CD4-positive, alpha-beta memory T cell (primary cell): Measurements from ENCODE around the gene PIGK. TPM values are rescaled to one million over a fixed set of nuclear protein-coding genes. Genes with fewer than 3 reads are reported as not detected.

ENCODE experiments used
- CTCF ChIA-PET: fragments of 350-600 bp; sonication (Branson Sonifier 250); formaldehyde crosslinking; loops from one replicate; lab custom pipeline; 2021; ENCODE audit warnings: inconsistent platforms; ENCODE audit not compliant: partially characterized antibody; lab: Charles Lee
- POLR2A ChIA-PET: fragments of 350-600 bp; sonication (Branson Sonifier 250); formaldehyde crosslinking; loops from one replicate; lab custom pipeline; 2021; ENCODE audit not compliant: partially characterized antibody; lab: Charles Lee
- DNase-seq, 5 donors: peaks; one replicate each; pipeline versions ENCODE4 v3.0.0 to v3.0.0-alpha.2; 2020 to 2022; ENCODE audit warnings: mixed read lengths in 1 of 5
- H3K27ac ChIP-seq: one replicate; pipeline ENCODE4 v1.7.0; 2013; ENCODE audit warnings: low read depth, low read length
- H3K27me3 ChIP-seq: 2 replicates; pipeline ENCODE4 v1.7.0; 2013; ENCODE audit warnings: mild to moderate bottlenecking, low read length, moderate library complexity; ENCODE audit not compliant: insufficient read depth
- H3K36me3 ChIP-seq: 2 replicates; pipeline ENCODE4 v1.7.0; 2013; ENCODE audit warnings: mild to moderate bottlenecking, low read length, moderate library complexity; ENCODE audit not compliant: insufficient read depth
- H3K4me1 ChIP-seq: 2 replicates; pipeline ENCODE4 v1.7.0; 2013; ENCODE audit warnings: mild to moderate bottlenecking, low read length, moderate library complexity; ENCODE audit not compliant: insufficient read depth
- H3K4me3 ChIP-seq, 2 donors: one replicate each; pipeline ENCODE4 v1.7.0; 2013; ENCODE audit warnings: low read length in 2 of 2, mild to moderate bottlenecking in 1 of 2
- H3K9me3 ChIP-seq, 2 donors: one replicate each; pipeline ENCODE4 v1.7.0; 2013; ENCODE audit warnings: low read length in 2 of 2, control low read depth in 1 of 2; ENCODE audit not compliant: control insufficient read depth in 1 of 2
- H3K27ac Mint-ChIP-seq, 7 donors: one replicate each; pipeline ENCODE4 v1.8.0; 2020 to 2021; ENCODE audit warnings: mixed read lengths in 7 of 7, mild to moderate bottlenecking in 6 of 7, inconsistent platforms in 3 of 7, moderate library complexity in 3 of 7
- H3K27me3 Mint-ChIP-seq, 2 donors: one replicate each; pipeline ENCODE4 v1.8.0; 2020 to 2021; ENCODE audit warnings: mixed read lengths in 2 of 2
- H3K36me3 Mint-ChIP-seq, 2 donors: one replicate each; pipeline ENCODE4 v1.8.0; 2020 to 2021; ENCODE audit warnings: mixed read lengths in 2 of 2, inconsistent platforms in 1 of 2, mild to moderate bottlenecking in 1 of 2
- H3K4me1 Mint-ChIP-seq, 4 donors: one replicate each; pipeline ENCODE4 v1.8.0; 2020 to 2021; ENCODE audit warnings: mixed read lengths in 4 of 4, mild to moderate bottlenecking in 1 of 4
- H3K4me3 Mint-ChIP-seq, 8 donors: one replicate each; pipeline ENCODE4 v1.8.0; 2020 to 2021; ENCODE audit warnings: mixed read lengths in 8 of 8, mild to moderate bottlenecking in 7 of 8, moderate library complexity in 6 of 8, inconsistent platforms in 3 of 8
- H3K9me3 Mint-ChIP-seq, 8 donors: one replicate each; pipeline ENCODE4 v1.8.0; 2020 to 2021; ENCODE audit warnings: mixed read lengths in 8 of 8, mild to moderate bottlenecking in 5 of 8, inconsistent platforms in 3 of 8, moderate library complexity in 1 of 8
- intact Hi-C: fragments of 100-400 bp; cut with micrococcal nuclease; formaldehyde crosslinking; loops from one replicate; pipeline ENCODE4 v1.15.1; 2023
- polyA plus RNA-seq, 2 donors: library from polyadenylated mRNA; unstranded; fragments of 300-500 nt; fragmentation: Illumina TruSeq; gene quantifications; one replicate each; pipeline ENCODE4 v1.2.3, GENCODE V29; 2021
- total RNA-seq, 2 experiments: library from RNA; stranded (reverse); gene quantifications; one replicate each; pipeline ENCODE4 v1.2.3, GENCODE V29; 2021

The PIGK gene
- total RNA-seq (10 to 100 TPM; 26.4 to 28.2 TPM), polyA plus RNA-seq (10 to 100 TPM; 35.6 to 72.0 TPM)

- ChIA-PET CTCF (interaction anchor here (0.8 to 1.2 kb wide), 2 partner anchors 72 to 92 kb away, joined by 3 read pairs; no protein-coding TSS in a partner anchor), POLR2A (interaction anchor here (1.0 to 1.9 kb wide), 3 partner anchors 90 to 464 kb away, joined by 3 to 8 read pairs (median 8); partner anchors contain the start of gene ZZZ3)
- H3K27me3 ChIP-seq = no peaks in the 10 kb centered on the region
- no peaks in the 10 kb centered on the region for H3K36me3 ChIP-seq
- intact Hi-C loops = loop anchor here (1.0 to 10.0 kb wide), 6 partner anchors 63 to 465 kb away; partner anchors contain the start of genes AK5 and ZZZ3
- no peaks in the 10 kb centered on the region for H3K9me3 ChIP-seq
- Mint-ChIP-seq H3K36me3 (peaks cover 25 to 26% of the 10 kb centered on the region in 2 donors), H3K9me3 (peaks cover 0 to 1% (median 0%) of the 10 kb centered on the region in 8 donors), H3K27ac (peak within 1 kb of the TSS; percentile 93 to 97 (median 96)), H3K27me3 (no peaks in the 10 kb centered on the region), H3K4me3 (peak within 1 kb of the TSS; percentile 93 to 99 (median 96)), H3K4me1 (peaks cover 28 to 64% (median 50%) of the 10 kb centered on the region in 4 donors)
- H3K4me1 ChIP-seq = peaks cover 33% of the 10 kb centered on the region
- peak; percentile 84 to 87 (median 86) for DNase-seq
- peak within 1 kb of the TSS; percentile 74 for H3K27ac ChIP-seq
- peak within 1 kb of the TSS; percentile 90 to 99 for H3K4me3 ChIP-seq
Measured at GRCh38 chr1:77219166-77219887, at the start of gene PIGK. Gene PIGK (minus strand): TSS chr1:77219430. CDS start chr1:77219402, 28 bp downstream.

DNA sequence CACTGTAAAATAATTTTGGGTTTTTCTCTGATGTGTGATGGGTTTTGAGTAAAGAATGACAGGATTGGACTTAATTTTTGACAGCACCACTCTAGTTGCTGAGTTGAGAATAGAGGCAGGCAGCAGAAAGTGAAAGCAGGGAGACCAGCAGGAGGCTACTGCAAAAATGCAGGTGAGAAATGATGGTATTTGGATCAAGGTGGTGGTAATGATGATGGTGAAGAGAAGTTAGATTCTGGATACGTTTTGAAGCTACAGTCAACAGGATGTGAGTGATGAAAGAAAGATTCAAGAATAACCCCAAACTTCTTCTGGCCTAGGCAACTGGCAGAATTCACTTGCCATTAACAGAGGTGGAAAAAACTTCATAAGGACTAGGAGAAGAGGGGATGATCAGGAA lies 47.8 kb upstream of the PIGK start:
- POLR2A ChIA-PET = no interaction called here
- intact Hi-C loops = no loop called here

GRCh38 chr1:77265180-77265579 lies 46.0 kb upstream of the PIGK start:
- Histone ChIP-seq H3K27me3 (no peaks in the 10 kb centered on the region), H3K27ac (no peak overlapping the region), H3K9me3 (no peaks in the 10 kb centered on the region), H3K4me3 (no peak overlapping the region), H3K4me1 (no peaks in the 10 kb centered on the region), H3K36me3 (no peaks in the 10 kb centered on the region)
- no peaks in the 10 kb centered on the region for H3K27me3 Mint-ChIP-seq
- H3K9me3 Mint-ChIP-seq = peaks cover 0 to 5% (median 0%) of the 10 kb centered on the region in 8 donors
- intact Hi-C loops = no loop called here
- DNase-seq = no peak
- H3K4me3 Mint-ChIP-seq = no peak overlapping the region
- H3K27ac Mint-ChIP-seq = no peak overlapping the region
- no peaks in the 10 kb centered on the region for H3K36me3 Mint-ChIP-seq
- ChIA-PET POLR2A (interaction anchor here (1.3 kb wide), 1 partner anchor 9 kb away, joined by 4 read pairs; no protein-coding TSS in a partner anchor), CTCF (no interaction called here)
- H3K4me1 Mint-ChIP-seq = no peaks in the 10 kb centered on the region

More for the DNA sequence above, 47.8 kb upstream of the PIGK start:
- H3K27ac Mint-ChIP-seq = no peak overlapping the region
- no peaks in the 10 kb centered on the region for H3K27me3 Mint-ChIP-seq
- H3K4me3 ChIP-seq = no peak overlapping the region
- CTCF ChIA-PET = no interaction called here
- no peaks in the 10 kb centered on the region for H3K4me1 Mint-ChIP-seq
- peaks cover 0 to 5% (median 0%) of the 10 kb centered on the region in 8 donors for H3K9me3 Mint-ChIP-seq
- no peak overlapping the region for H3K27ac ChIP-seq
- no peak overlapping the region for H3K4me3 Mint-ChIP-seq
- H3K4me1 ChIP-seq = no peaks in the 10 kb centered on the region
- H3K9me3 ChIP-seq = no peaks in the 10 kb centered on the region
- DNase-seq = no peak
- no peaks in the 10 kb centered on the region for H3K36me3 Mint-ChIP-seq
- H3K36me3 ChIP-seq = no peaks in the 10 kb centered on the region
- no peaks in the 10 kb centered on the region for H3K27me3 ChIP-seq

GRCh38 chr1:77263708-77264107 lies 44.5 kb upstream of the PIGK start:
- Histone ChIP-seq H3K36me3 (no peaks in the 10 kb centered on the region), H3K27me3 (no peaks in the 10 kb centered on the region), H3K27ac (no peak overlapping the region), H3K4me1 (no peaks in the 10 kb centered on the region), H3K4me3 (no peak overlapping the region), H3K9me3 (no peaks in the 10 kb centered on the region)
- peaks cover 0 to 5% (median 1%) of the 10 kb centered on the region in 8 donors for H3K9me3 Mint-ChIP-seq
- CTCF ChIA-PET = no interaction called here
- H3K36me3 Mint-ChIP-seq = no peaks in the 10 kb centered on the region
- no peaks in the 10 kb centered on the region for H3K27me3 Mint-ChIP-seq
- H3K4me1 Mint-ChIP-seq = no peaks in the 10 kb centered on the region
- POLR2A ChIA-PET = no interaction called here
- DNase-seq = no peak
- H3K4me3 Mint-ChIP-seq = no peak overlapping the region
- intact Hi-C loops = no loop called here
- H3K27ac Mint-ChIP-seq = no peak overlapping the region

GRCh38 chr1:77253211-77253610 lies 34.0 kb upstream of the PIGK start:
- Histone ChIP-seq H3K27ac (no peak overlapping the region), H3K27me3 (no peaks in the 10 kb centered on the region), H3K9me3 (peaks cover 0 to 15% of the 10 kb centered on the region in 2 donors), H3K4me3 (no peak overlapping the region), H3K36me3 (no peaks in the 10 kb centered on the region), H3K4me1 (no peaks in the 10 kb centered on the region)
- H3K4me3 Mint-ChIP-seq = no peak overlapping the region
- no peaks in the 10 kb centered on the region for H3K27me3 Mint-ChIP-seq
- POLR2A ChIA-PET = no interaction called here
- CTCF ChIA-PET = no interaction called here
- DNase-seq = no peak
- H3K27ac Mint-ChIP-seq = no peak overlapping the region
- H3K9me3 Mint-ChIP-seq = peaks cover 10 to 88% (median 58%) of the 10 kb centered on the region in 8 donors
- intact Hi-C loops = no loop called here
- peaks cover 0 to 3% (median 1%) of the 10 kb centered on the region in 4 donors for H3K4me1 Mint-ChIP-seq
- H3K36me3 Mint-ChIP-seq = peaks cover 14 to 34% of the 10 kb centered on the region in 2 donors

DNA sequence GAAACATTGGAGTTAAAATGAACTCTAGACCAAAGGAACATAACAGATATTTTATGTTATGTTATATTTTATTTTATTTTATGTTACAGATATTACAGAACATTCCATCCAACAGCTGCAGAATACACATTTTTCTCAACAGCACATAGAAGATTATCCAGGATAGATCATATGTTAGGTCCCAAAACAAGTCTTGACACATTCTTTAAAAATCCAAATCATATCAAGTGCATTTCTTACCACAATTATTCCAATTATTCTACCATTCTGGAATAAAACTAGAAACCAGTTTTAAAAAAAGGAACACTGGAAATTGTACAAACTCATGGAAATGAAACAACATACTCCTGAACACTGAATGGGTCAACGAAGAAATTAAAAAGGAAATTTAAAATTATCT lies 30.9 kb upstream of the PIGK start:
- Mint-ChIP-seq H3K27me3 (no peaks in the 10 kb centered on the region), H3K27ac (no peak overlapping the region), H3K4me3 (no peak overlapping the region), H3K4me1 (peaks cover 0 to 3% (median 1%) of the 10 kb centered on the region in 4 donors), H3K36me3 (peaks cover 16 to 44% of the 10 kb centered on the region in 2 donors), H3K9me3 (peaks cover 10 to 95% (median 59%) of the 10 kb centered on the region in 8 donors)
- intact Hi-C loops = no loop called here
- Histone ChIP-seq H3K4me3 (no peak overlapping the region), H3K4me1 (no peaks in the 10 kb centered on the region), H3K36me3 (no peaks in the 10 kb centered on the region), H3K9me3 (peaks cover 0 to 17% of the 10 kb centered on the region in 2 donors), H3K27me3 (no peaks in the 10 kb centered on the region), H3K27ac (no peak overlapping the region)
- POLR2A ChIA-PET = no interaction called here
- CTCF ChIA-PET = no interaction called here
- no peak for DNase-seq

- POLR2A ChIA-PET = no interaction called here
- Mint-ChIP-seq H3K4me1 (peaks cover 0 to 3% (median 1%) of the 10 kb centered on the region in 4 donors), H3K9me3 (peaks cover 5 to 64% (median 36%) of the 10 kb centered on the region in 8 donors), H3K27ac (no peak overlapping the region), H3K36me3 (peaks cover 12 to 43% of the 10 kb centered on the region in 2 donors), H3K4me3 (no peak overlapping the region), H3K27me3 (peaks cover 1 to 3% of the 10 kb centered on the region in 2 donors)
- H3K4me1 ChIP-seq = no peaks in the 10 kb centered on the region
- H3K9me3 ChIP-seq = peaks cover 0 to 14% of the 10 kb centered on the region in 2 donors
- no peaks in the 10 kb centered on the region for H3K27me3 ChIP-seq
- no peak overlapping the region for H3K4me3 ChIP-seq
- no peak overlapping the region for H3K27ac ChIP-seq
- CTCF ChIA-PET = interaction anchor here (1.0 kb wide), 1 partner anchor 18 kb away, joined by 3 read pairs; no protein-coding TSS in a partner anchor
- intact Hi-C loops = no loop called here
- no peaks in the 10 kb centered on the region for H3K36me3 ChIP-seq
- DNase-seq = no peak
Measured at GRCh38 chr1:77245830-77246229, 26.6 kb upstream of the PIGK start.
